Esophagus muscularis mucosa (tissue), 4 donors: ENCODE results near the gene TDRD7. TPM values are rescaled to one million over a fixed set of nuclear protein-coding genes. Genes with fewer than 3 reads are reported as not detected.

ENCODE experiments used
- DNase-seq: peaks from one replicate; pipeline ENCODE4 v3.0.0-alpha.2; 2017; ENCODE audit errors: extremely low spot score
- H3K27ac ChIP-seq, 4 donors: fragments of 200-600 bp; sonication (generic); replicated peaks in 1 of 4; 1 replicate in 3 of 4; 2 replicates in 1 of 4; pipeline ENCODE4 v1.5.1; 2016 to 2019; ENCODE audit warnings: mild to moderate bottlenecking in 1 of 4
- H3K27me3 ChIP-seq, 4 donors: fragments of 200-600 bp; sonication (generic); one replicate each; pipeline versions ENCODE4 v1.5.1 to v1.6.0; 2016 to 2019
- H3K36me3 ChIP-seq, 4 donors: fragments of 200-600 bp; sonication (generic); one replicate each; pipeline ENCODE4 v1.5.1; 2016 to 2019
- H3K4me1 ChIP-seq, 4 donors: fragments of 200-600 bp; sonication (generic); one replicate each; pipeline ENCODE4 v1.5.1; 2016 to 2019
- H3K4me3 ChIP-seq, 4 donors: fragments of 200-600 bp; sonication (generic); 1 replicate in 2 of 4; 2 replicates in 2 of 4; pipeline ENCODE4 v1.5.1; 2016 to 2019; ENCODE audit warnings: mild to moderate bottlenecking in 4 of 4, moderate library complexity in 1 of 4
- H3K9me3 ChIP-seq, 4 donors: fragments of 200-600 bp; sonication (generic); 1 replicate in 3 of 4; 2 replicates in 1 of 4; pipeline ENCODE4 v1.5.1; 2016 to 2019
- EP300 ChIP-seq: sonication (generic); formaldehyde crosslinking; IDR thresholded peaks from one replicate; pipeline ENCODE4 v1.6.1; 2017; ENCODE audit warnings: antibody characterized with exemption
- POLR2A ChIP-seq: fragments of 450-650 bp; IDR thresholded peaks from one replicate; pipeline ENCODE4 v1.6.1; 2017; ENCODE audit warnings: antibody characterized with exemption, moderate library complexity, mild to moderate bottlenecking, low read depth
- POLR2AphosphoS5 ChIP-seq, 2 donors: sonication (generic); formaldehyde crosslinking; IDR thresholded peaks; one replicate each; pipeline ENCODE4 v1.6.1; 2017; ENCODE audit warnings: antibody characterized with exemption in 2 of 2
- WGBS: methylation state at CpG from one replicate; pipeline ENCODE4 v1.1.5; 2018; 5-methylcytosine and 5-hydroxymethylcytosine counted together
- intact Hi-C: fragments of 100-400 bp; cut with DNase I; formaldehyde crosslinking; loops from one replicate; pipeline ENCODE4 v1.15.1; 2023
- total RNA-seq, 4 donors: library from RNA; depleted of rRNA; stranded (reverse); fragments of >200 nt; gene quantifications; one replicate each; pipeline versions ENCODE4 v1.1.0 to v1.2.1, GENCODE V29; 2016
- TF ChIP-seq, protein P1 (sequence below), 3 experiments: fragments of 200-600 bp in 2 of 3; fragments of 450-650 bp in 1 of 3; sonication (generic) in 2 of 3; IDR thresholded peaks; one replicate each; pipeline ENCODE4 v1.5.1; 2017 to 2019; ENCODE audit warnings: antibody characterized with exemption in 3 of 3, mild to moderate bottlenecking in 2 of 3, moderate library complexity in 1 of 3

Gene TDRD7
- total RNA-seq, 4 donors from 2014 or later: 15.4 to 22.9 (median 16.4) TPM

DNA sequence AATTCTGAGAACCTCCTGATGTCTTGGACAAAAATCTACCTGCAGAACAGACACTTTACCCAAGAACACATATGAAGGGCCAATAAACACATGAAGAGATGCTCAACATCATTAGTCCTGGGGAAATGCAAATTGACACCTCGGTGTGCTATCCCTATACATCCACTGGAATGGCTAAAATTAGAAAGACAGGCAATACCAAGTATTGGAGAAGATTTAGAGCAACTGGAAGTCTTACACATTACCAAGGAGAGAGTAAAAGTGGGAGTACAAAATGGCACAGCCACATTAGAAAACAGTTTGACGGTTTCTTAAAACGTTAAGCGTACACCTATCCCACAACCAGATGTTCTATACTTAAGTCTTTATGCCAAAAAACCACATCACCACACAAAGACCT is 3.3 kb upstream of the TDRD7 start:
- peaks cover 0 to 16% (median 10%) of the 10 kb centered on the region in 4 donors for H3K9me3 ChIP-seq
- no peaks in the 10 kb centered on the region for H3K27me3 ChIP-seq
- intact Hi-C loops: no loop called here
- peaks cover 7 to 16% (median 13%) of the 10 kb centered on the region in 4 donors for H3K4me1 ChIP-seq
- H3K36me3 ChIP-seq: no peaks in the 10 kb centered on the region
- no peak overlapping the region for H3K27ac ChIP-seq
- H3K4me3 ChIP-seq: no peak overlapping the region
- DNase-seq: no peak
- 84% methylated on average over 4 of the region's 4 CpGs for WGBS
- TF ChIP-seq, protein P1, sequence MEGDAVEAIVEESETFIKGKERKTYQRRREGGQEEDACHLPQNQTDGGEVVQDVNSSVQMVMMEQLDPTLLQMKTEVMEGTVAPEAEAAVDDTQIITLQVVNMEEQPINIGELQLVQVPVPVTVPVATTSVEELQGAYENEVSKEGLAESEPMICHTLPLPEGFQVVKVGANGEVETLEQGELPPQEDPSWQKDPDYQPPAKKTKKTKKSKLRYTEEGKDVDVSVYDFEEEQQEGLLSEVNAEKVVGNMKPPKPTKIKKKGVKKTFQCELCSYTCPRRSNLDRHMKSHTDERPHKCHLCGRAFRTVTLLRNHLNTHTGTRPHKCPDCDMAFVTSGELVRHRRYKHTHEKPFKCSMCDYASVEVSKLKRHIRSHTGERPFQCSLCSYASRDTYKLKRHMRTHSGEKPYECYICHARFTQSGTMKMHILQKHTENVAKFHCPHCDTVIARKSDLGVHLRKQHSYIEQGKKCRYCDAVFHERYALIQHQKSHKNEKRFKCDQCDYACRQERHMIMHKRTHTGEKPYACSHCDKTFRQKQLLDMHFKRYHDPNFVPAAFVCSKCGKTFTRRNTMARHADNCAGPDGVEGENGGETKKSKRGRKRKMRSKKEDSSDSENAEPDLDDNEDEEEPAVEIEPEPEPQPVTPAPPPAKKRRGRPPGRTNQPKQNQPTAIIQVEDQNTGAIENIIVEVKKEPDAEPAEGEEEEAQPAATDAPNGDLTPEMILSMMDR (IDR thresholded peaks at IDR 0.05): no peak
- no peak for TF ChIP-seq POLR2A
- no peak for TF ChIP-seq POLR2AphosphoS5 (IDR thresholded peaks at IDR 0.05)
- TF ChIP-seq EP300: no peak

DNA sequence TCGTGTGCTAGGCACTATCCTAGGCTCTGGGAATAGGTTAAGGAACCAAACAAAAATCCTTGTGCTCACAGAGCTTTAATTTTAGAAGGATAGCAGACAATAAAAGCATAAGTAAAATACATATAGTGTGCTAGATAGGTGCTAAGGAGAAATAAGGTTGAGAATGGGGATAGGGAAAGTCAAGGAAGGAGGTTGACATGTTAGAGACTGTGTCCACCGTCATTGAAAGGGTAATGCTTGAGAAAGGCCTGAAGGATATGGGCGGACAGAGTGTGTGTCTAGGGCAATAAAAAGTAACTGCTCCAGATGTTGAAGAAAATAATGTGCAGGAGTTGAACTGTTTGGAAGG is 482 bp upstream of the TDRD7 start:
- TF ChIP-seq POLR2AphosphoS5 (IDR thresholded peaks at IDR 0.05) (no peak), EP300 (no peak), POLR2A (no peak)
- TF ChIP-seq, protein P1 (IDR thresholded peaks at IDR 0.05): no peak
- H3K27ac ChIP-seq: peak overlapping the region; percentile 85 to 90 (median 88)
- intact Hi-C loops: loop anchor here (1.0 to 5.0 kb wide), 2 partner anchors 56 to 204 kb away; no protein-coding TSS in a partner anchor
- no peaks in the 10 kb centered on the region for H3K36me3 ChIP-seq
- peaks cover 10 to 23% (median 16%) of the 10 kb centered on the region in 4 donors for H3K4me1 ChIP-seq
- no peak for DNase-seq
- 19% methylated on average over 3 of the region's 3 CpGs for WGBS
- no peaks in the 10 kb centered on the region for H3K27me3 ChIP-seq
- H3K4me3 ChIP-seq: peak overlapping the region; percentile 80 to 96 (median 92)
- no peaks in the 10 kb centered on the region for H3K9me3 ChIP-seq

DNA sequence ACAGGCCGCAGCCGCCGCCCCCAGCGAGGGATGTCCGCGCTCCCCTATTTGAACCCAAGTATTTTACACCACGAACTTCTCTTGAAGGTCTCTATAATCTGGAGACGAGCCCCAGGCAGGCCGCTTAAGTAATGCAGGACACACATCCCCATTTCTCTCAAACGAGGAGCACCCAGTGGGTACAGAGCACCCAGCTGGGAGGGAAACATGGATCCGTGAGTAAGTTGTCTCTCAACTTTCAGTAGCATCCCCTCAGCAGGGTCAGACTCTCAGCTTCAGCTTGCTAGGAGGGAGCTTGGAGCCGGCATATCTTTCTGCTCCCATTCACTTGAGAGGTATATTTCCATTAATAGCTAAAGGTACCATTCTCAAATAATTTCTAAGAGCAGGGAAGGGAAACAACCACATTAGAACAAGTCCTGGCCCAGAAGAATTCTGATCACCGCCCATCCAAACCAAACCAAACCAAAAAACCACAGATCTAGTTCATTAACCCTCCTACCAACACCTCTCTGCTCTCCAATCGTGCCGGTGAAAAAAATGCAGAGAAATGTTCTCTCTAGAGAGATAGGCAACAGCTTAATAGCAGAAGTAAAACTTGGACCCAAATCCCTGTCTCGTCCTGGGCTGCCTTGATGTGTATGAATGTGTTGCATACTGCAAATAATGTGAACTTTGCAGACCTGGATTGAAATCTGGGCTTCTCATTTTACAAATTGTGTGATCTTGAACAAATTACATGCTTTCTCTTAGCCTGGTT is 910 bp downstream of the TDRD7 start:
- TF ChIP-seq POLR2A (no peak), POLR2AphosphoS5 (IDR thresholded peaks at IDR 0.05) (no peak), EP300 (no peak)
- TF ChIP-seq, protein P1 (IDR thresholded peaks at IDR 0.05): no peak
- intact Hi-C loops: loop anchor here (5.0 kb wide), 1 partner anchor 54 kb away; no protein-coding TSS in a partner anchor

DNA sequence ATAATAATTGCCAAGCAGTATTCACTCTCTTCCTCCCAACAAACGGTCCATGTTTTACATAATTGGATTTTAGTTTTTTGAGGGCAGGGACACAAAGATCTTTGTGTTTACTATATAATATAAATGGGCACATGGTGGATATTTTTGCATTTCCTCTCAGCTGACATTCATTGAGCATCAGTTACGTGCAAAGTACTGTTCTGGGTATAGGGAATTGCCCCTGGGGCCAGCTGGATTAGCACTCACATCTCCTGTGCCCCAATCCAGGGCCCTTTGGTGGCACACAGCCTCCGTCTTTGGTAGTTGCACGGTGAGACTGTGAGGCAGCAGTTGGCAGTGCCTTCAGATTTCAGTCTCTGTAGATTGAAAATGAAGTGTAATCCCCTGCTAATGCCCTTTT is 1.6 kb downstream of the TDRD7 start:
- intact Hi-C loops: loop anchor here (5.0 kb wide), 1 partner anchor 54 kb away; no protein-coding TSS in a partner anchor
- 66% methylated on average over 4 of the region's 4 CpGs for WGBS
- no peak for DNase-seq
- Histone ChIP-seq H3K27ac (peak overlapping the region in 1 of 4 donors; percentile 85), H3K27me3 (no peaks in the 10 kb centered on the region), H3K4me3 (peak overlapping the region in 1 of 4 donors; percentile 90), H3K9me3 (no peaks in the 10 kb centered on the region), H3K36me3 (no peaks in the 10 kb centered on the region), H3K4me1 (peaks cover 10 to 23% (median 16%) of the 10 kb centered on the region in 4 donors)
- no peak for TF ChIP-seq POLR2A
- no peak for TF ChIP-seq EP300
- TF ChIP-seq POLR2AphosphoS5 (IDR thresholded peaks at IDR 0.05): no peak
- TF ChIP-seq, protein P1 (IDR thresholded peaks at IDR 0.05): no peak

More for the DNA sequence above, 910 bp downstream of the TDRD7 start:
- no peak for DNase-seq
- Histone ChIP-seq H3K4me3 (peak overlapping the region; percentile 80 to 96 (median 92)), H3K27me3 (no peaks in the 10 kb centered on the region), H3K4me1 (peaks cover 10 to 23% (median 16%) of the 10 kb centered on the region in 4 donors), H3K27ac (peak overlapping the region; percentile 85 to 90 (median 88)), H3K36me3 (no peaks in the 10 kb centered on the region), H3K9me3 (no peaks in the 10 kb centered on the region)
- 9% methylated on average over 16 of the region's 16 CpGs for WGBS
